Peyer's patch (tissue), 4 donors: ENCODE data around the gene ARL5A. TPM values are rescaled to one million over a fixed set of nuclear protein-coding genes. Genes with fewer than 3 reads are reported as not detected.

ENCODE experiments used
- DNase-seq, 3 donors: peaks; one replicate each; pipeline ENCODE4 v3.0.0-alpha.2; 2017 to 2019
- H3K27ac ChIP-seq, 4 donors: fragments of 200-600 bp; sonication (generic); one replicate each; pipeline ENCODE4 v1.5.1; 2016 to 2019
- H3K27me3 ChIP-seq, 2 donors: fragments of 200-600 bp; sonication (generic); one replicate each; pipeline ENCODE4 v1.5.1; 2019
- H3K36me3 ChIP-seq, 3 donors: fragments of 200-600 bp; sonication (generic); one replicate each; pipeline ENCODE4 v1.5.1; 2016 to 2019
- H3K4me1 ChIP-seq, 4 donors: fragments of 200-600 bp; sonication (generic); one replicate each; pipeline ENCODE4 v1.5.1; 2016 to 2019
- H3K4me3 ChIP-seq, 4 donors: fragments of 200-600 bp; sonication (generic); 1 replicate in 3 of 4; 2 replicates in 1 of 4; pipeline ENCODE4 v1.5.1; 2016 to 2019; ENCODE audit warnings: mild to moderate bottlenecking in 1 of 4
- H3K9me3 ChIP-seq, 4 donors: fragments of 200-600 bp; sonication (generic); one replicate each; pipeline ENCODE4 v1.5.1; 2016 to 2019; ENCODE audit warnings: mild to moderate bottlenecking in 1 of 4
- POLR2A ChIP-seq, 2 donors: fragments of 450-650 bp; IDR thresholded peaks; one replicate each; pipeline ENCODE4 v1.5.1; 2017; ENCODE audit warnings: antibody characterized with exemption in 2 of 2, mild to moderate bottlenecking in 2 of 2, moderate library complexity in 2 of 2
- total RNA-seq, 4 donors: library from RNA; depleted of rRNA; stranded (reverse); fragments of >200 nt; gene quantifications; one replicate each; pipeline ENCODE4 v1.1.0, GENCODE V29; 2016
- TF ChIP-seq, protein P1 (sequence below), 6 experiments: fragments of 450-650 bp in 4 of 6; fragments of 200-600 bp in 2 of 6; sonication (generic) in 1 of 6; IDR thresholded peaks; one replicate each; pipeline ENCODE4 v1.5.1; 2017 to 2019; ENCODE audit warnings: antibody characterized with exemption in 6 of 6, mild to moderate bottlenecking in 3 of 6, moderate library complexity in 1 of 6

ARL5A gene
- total RNA-seq, 4 donors from 2014 or later = 34.7 to 85.5 (median 56.5) TPM

DNA sequence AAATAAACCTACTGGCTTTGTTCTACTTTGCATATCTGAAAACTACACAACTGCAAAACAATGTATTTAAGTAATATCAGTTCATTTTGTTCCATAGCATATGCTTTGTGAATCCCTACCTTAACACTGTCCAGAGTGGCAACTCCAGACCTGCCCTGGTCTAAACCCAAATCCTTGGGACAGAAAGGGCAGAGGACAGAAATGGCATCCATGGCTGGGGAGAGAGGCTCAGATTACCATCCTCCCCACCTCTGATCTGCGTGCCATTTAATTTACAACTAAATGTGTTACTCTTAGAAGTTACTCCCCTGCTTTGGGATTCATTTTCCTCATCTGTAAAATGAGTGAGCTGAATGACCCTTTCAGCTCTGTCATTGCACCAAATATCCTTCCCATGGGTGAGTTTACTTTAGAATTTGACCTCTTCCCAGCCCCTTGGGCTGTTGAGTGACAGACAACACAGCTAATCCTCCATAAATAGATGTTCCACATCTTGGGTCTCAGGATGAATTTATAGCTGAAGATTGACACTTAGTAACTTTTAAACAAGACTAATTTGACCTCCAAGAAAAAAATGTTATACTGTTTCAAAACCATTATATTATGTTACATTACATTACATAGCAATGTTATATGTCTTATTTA, 73.8 kb downstream of the ARL5A start:
- H3K27ac ChIP-seq = no peak overlapping the region
- no peak for TF ChIP-seq POLR2A (IDR thresholded peaks at IDR 0.05)
- TF ChIP-seq, protein P1, sequence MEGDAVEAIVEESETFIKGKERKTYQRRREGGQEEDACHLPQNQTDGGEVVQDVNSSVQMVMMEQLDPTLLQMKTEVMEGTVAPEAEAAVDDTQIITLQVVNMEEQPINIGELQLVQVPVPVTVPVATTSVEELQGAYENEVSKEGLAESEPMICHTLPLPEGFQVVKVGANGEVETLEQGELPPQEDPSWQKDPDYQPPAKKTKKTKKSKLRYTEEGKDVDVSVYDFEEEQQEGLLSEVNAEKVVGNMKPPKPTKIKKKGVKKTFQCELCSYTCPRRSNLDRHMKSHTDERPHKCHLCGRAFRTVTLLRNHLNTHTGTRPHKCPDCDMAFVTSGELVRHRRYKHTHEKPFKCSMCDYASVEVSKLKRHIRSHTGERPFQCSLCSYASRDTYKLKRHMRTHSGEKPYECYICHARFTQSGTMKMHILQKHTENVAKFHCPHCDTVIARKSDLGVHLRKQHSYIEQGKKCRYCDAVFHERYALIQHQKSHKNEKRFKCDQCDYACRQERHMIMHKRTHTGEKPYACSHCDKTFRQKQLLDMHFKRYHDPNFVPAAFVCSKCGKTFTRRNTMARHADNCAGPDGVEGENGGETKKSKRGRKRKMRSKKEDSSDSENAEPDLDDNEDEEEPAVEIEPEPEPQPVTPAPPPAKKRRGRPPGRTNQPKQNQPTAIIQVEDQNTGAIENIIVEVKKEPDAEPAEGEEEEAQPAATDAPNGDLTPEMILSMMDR (IDR thresholded peaks at IDR 0.05) = no peak
- DNase-seq = no peak

DNA sequence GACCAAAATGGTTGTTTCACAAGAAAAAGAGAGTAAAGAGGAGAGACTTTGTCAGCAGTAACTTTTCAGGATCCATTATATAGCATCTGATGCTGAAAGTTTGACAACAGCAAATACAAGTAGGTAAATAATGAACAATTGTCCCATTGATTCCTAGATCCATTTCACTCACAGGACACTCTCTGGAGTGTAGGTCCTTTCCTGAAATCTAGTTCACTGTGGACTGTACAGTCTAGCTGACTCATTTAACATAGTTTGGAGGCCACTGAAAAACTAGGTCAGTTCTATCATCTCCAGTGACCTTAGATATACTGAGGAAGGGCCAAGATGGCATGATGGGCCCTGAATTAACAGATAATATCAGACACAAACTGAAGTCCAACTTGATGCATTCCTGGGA, 74.7 kb downstream of the ARL5A start:
- no peak for DNase-seq
- no peaks in the 10 kb centered on the region for H3K4me1 ChIP-seq
- no peaks in the 10 kb centered on the region for H3K36me3 ChIP-seq
- H3K27ac ChIP-seq = no peak overlapping the region
- TF ChIP-seq, protein P1 (IDR thresholded peaks at IDR 0.05) = no peak
- TF ChIP-seq POLR2A (IDR thresholded peaks at IDR 0.05) = no peak
- H3K4me3 ChIP-seq = no peak overlapping the region
- no peaks in the 10 kb centered on the region for H3K9me3 ChIP-seq
- no peaks in the 10 kb centered on the region for H3K27me3 ChIP-seq

More for the DNA sequence above, 73.8 kb downstream of the ARL5A start:
- no peaks in the 10 kb centered on the region for H3K4me1 ChIP-seq
- no peaks in the 10 kb centered on the region for H3K36me3 ChIP-seq
- no peaks in the 10 kb centered on the region for H3K9me3 ChIP-seq
- H3K4me3 ChIP-seq = no peak overlapping the region
- H3K27me3 ChIP-seq = no peaks in the 10 kb centered on the region

Other genes starting within 250 kb of the ARL5A start
- gene NEB, start 93.9 kb downstream of the ARL5A start, total RNA-seq = 1 to 10 TPM; 2.7 to 5.1 (median 4.2) TPM